Measurements from ENCODE around the gene COX17.

COX17 gene

DNA sequence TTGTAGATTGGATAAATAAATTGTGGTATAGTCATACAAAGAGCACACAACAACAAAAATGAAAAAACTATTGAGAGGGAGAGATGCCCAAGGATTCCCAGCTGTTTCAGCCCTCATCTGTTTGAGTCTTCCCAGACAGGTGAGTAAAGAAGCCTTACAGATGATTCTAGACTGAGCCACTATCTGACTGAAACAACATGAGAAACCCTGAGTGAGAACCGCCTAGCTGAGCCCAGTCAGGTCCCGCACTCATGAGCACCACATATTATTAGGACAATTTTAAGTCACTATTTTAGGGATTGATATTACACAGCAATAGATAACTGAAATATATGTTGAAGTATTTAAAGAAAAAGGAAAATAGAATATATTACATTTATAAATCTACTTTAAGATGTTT lies 35.8 kb downstream of the COX17 start:
- H3K27ac ChIP-seq: no peak overlapping the region
- no peak for TF ChIP-seq ZFX (IDR thresholded peaks at IDR 0.05; ENCODE audit: borderline replicate concordance)
- TF ChIP-seq, protein P1, sequence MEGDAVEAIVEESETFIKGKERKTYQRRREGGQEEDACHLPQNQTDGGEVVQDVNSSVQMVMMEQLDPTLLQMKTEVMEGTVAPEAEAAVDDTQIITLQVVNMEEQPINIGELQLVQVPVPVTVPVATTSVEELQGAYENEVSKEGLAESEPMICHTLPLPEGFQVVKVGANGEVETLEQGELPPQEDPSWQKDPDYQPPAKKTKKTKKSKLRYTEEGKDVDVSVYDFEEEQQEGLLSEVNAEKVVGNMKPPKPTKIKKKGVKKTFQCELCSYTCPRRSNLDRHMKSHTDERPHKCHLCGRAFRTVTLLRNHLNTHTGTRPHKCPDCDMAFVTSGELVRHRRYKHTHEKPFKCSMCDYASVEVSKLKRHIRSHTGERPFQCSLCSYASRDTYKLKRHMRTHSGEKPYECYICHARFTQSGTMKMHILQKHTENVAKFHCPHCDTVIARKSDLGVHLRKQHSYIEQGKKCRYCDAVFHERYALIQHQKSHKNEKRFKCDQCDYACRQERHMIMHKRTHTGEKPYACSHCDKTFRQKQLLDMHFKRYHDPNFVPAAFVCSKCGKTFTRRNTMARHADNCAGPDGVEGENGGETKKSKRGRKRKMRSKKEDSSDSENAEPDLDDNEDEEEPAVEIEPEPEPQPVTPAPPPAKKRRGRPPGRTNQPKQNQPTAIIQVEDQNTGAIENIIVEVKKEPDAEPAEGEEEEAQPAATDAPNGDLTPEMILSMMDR (IDR thresholded peaks at IDR 0.05): no peak

DNA sequence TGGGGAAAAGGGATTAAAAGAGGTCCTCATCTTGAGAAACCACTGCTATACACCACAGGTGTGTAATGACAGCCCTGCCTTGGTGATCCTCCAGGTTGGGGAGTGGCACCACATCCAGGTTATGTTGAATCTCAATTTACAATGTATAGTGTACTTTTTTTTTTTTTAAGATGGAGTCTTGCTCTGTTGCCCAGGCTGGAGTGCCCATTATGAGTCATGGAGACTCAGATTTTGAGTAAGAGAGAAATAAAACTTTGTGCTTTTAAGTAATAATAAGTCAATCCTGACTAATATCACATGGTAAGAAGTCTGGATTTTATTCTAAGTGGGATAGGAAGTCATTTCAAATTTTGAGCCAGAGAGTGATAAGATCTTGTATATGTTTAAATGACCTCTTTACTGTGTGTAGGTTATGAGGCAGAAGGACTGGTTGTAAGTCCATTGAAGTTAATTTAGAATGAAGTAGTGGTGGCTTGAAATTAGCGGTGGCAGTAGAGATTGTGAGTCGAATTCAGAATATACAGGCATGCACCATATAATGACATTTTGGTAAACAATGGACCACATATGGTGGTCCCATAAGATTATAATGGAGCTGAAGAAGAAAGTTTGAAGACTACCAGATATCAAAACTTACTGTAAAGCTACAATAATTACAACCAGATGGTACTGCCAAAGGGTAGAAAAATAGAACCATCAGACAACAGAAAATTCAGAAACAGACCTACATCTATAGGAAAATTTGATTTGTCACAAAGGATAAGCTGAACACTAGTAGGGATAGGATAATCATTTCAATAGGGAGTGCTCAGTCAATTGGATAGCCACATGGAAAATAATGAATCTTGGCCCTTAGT lies 37.5 kb downstream of the COX17 start:
- TF ChIP-seq ZFX (IDR thresholded peaks at IDR 0.05; ENCODE audit: borderline replicate concordance): no peak
- TF ChIP-seq, protein P1 (IDR thresholded peaks at IDR 0.05): no peak
- no peak overlapping the region for H3K27ac ChIP-seq

DNA sequence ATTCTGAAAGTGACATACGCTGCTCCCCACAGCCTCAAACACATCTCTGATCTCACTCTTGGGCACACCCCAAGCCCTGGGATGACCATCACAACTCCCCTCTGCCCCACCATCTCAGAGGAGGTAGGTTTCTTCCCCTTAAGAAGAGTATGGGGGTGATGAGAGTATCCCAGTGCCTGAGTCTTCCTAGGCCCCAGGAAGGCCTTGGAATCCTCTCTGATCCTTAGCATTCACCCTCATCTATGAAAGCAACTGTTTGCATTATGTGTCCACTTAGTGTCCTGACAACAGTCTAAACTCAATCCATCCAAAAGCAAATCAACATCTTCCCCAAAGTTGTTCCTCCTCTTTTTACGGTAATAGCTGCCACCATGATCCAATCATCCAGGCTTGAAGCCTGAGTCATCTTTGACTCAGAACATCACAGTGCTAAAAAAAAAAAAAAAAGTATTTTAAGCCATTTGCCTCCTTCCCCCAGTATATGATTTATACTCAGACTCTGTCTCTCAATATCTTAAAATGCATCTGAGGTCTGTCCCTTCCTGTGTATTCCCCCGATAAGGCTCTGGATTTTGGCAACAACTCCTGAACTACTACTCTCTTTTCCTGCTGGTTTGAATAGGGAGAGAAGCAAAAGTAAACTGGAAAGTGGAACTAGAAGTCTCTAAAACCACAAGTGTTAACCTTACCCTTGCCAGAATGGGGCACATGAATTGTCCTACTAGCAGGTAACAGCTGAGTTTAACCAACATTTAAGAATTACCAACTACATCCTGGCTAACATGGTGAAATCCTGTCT lies 39.3 kb downstream of the COX17 start:
- H3K27ac ChIP-seq: no peak overlapping the region
- no peak for TF ChIP-seq ZFX (IDR thresholded peaks at IDR 0.05; ENCODE audit: borderline replicate concordance)
- TF ChIP-seq, protein P1 (IDR thresholded peaks at IDR 0.05): no peak

DNA sequence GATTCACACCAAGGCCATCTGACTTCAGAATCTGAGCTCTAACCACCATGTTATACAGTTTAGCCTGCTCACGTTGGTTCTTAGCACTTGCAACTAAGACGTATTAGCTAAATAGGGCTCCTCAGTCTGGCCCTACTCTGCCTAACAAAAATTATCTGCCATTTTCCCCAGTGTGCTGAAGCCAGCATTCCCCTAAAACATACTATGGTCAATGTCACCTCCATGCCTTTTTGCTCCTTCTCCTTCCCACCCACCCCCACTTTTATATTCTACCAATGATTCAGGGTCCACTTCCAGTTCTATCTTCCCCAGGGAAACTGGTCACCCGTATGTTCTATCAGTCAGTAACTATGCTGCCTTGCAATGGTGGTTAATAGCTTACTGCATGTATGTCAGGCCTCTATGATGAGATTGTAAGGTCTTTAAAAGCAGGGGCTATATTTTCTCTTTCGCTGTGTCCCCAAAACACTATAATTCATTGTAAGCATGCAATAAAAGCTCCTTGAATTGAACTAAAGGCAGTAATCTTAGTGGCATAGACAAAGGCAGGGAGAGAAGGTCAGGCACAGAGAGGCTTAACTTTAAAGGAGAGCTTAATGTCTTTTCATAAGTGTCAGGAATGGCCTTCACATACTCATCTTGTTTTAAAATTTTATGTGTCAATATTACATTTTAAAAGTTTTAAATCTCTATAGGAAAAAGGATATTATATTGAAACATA lies 40.2 kb downstream of the COX17 start:
- H3K27ac ChIP-seq: no peak overlapping the region

DNA sequence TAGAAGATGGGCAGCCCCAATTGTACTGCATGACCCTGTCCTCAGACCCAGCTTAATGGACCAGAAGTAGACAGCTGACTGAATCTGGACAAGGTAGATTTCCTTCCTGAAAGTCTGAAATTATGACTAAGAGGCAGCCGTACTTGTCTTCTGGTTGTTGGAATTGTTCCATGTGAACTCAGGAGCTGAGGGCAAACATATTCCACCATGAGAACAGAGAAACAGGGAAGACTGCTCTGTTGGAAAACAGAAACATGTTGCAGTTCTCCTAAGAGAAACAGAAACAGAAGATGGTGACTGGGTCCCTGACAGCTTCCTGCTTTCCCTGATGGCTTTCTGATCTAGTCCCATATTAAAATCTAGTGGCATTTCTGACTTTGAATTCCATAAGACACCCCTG lies 41.0 kb downstream of the COX17 start:
- H3K27ac ChIP-seq: no peak overlapping the region
- TF ChIP-seq, protein P1 (IDR thresholded peaks at IDR 0.05): no peak
- TF ChIP-seq ZFX (IDR thresholded peaks at IDR 0.05; ENCODE audit: borderline replicate concordance): no peak

More for the DNA sequence above, 40.2 kb downstream of the COX17 start:
- TF ChIP-seq, protein P1 (IDR thresholded peaks at IDR 0.05): no peak
- no peak for TF ChIP-seq ZFX (IDR thresholded peaks at IDR 0.05; ENCODE audit: borderline replicate concordance)

DNA sequence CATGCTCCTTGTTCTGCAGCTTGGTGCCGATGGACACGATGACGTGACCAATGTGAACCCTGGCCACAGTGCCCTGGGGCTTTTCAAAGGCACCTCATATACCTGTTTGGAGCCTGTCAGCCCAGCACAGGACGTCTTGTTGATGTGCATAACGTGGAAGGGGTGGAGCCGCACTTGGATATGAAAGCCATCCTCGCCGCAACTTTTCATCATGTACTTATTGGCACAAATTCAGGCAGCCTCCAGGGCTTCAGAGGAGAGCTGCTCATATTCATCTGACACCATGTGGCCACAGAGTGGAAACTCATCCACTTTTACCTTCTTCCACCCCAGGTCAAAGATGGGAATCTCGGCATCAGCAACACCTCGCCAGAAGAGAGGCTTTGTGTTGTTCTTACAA lies 41.5 kb downstream of the COX17 start:
- no peak overlapping the region for H3K27ac ChIP-seq
- TF ChIP-seq, protein P1 (IDR thresholded peaks at IDR 0.05): no peak
- TF ChIP-seq ZFX (IDR thresholded peaks at IDR 0.05; ENCODE audit: borderline replicate concordance): no peak
